K562 (cell line): Measurements from ENCODE around the gene SVEP1. TPM values are rescaled to one million over a fixed set of nuclear protein-coding genes. Genes with fewer than 3 reads are reported as not detected.
A peak's percentile ranks its signal among the peaks of the same experiment; 100 is the strongest.
"Not testable (repeated sequence)": the region's sequence is repeated elsewhere in the genome, so short reads cannot be mapped to it uniquely, and the experiment has no call there.

Source experiments
- ATAC-seq: fragments of 200-7000 bp; cut with Tn5 transposase; 3 replicates; pipeline ENCODE4 v1.9.1; 2020; ENCODE audit warnings: moderate library complexity
- BruUV-seq: library from RNA; stranded (reverse); fragments of 400-500 nt; replicated peaks from 2 replicates; lab custom pipeline; 2021; lab: Mats Ljungman, UMichigan
- CTCF ChIA-PET: fragments of 300-600 bp; formaldehyde crosslinking; extraction: SDS; loops from one replicate; lab custom pipeline; 2021; ENCODE audit warnings: low intra/inter-chr PET ratio; lab: Yijun Ruan, JAX
- POLR2A ChIA-PET: fragments of 300-600, 350-650 bp; sonication (Branson Sonifier 250); formaldehyde crosslinking; extraction: SDS; loops from one replicate; lab custom pipeline; 2021; ENCODE audit warnings: antibody characterized with exemption, inconsistent platforms; lab: Yijun Ruan, JAX
- DNase-seq, 4 experiments: peaks; one replicate each; pipeline versions ENCODE4 v3.0.0 to v3.0.0-alpha.2; 2011 to 2018; ENCODE audit warnings: low spot score in 3 of 4, mixed read lengths in 3 of 4; ENCODE audit errors: extremely low read depth in 1 of 4
- FAIRE-seq: peaks from 2 replicates; lab custom pipeline; 2011; peaks lifted over from hg19 to GRCh38; lab: Jason Lieb, UNC
- H2AFZ ChIP-seq: 2 replicates; pipeline ENCODE4 v1.6.0; 2011; ENCODE audit warnings: low read depth, low read length, control low read depth, inconsistent platforms
- H3K27ac ChIP-seq: fragments of 200-600 bp; 3 replicates; pipeline ENCODE4 v1.8.0; 2011; ENCODE audit warnings: low read depth, mild to moderate bottlenecking, control low read depth, inconsistent platforms, low read length, moderate library complexity, mixed read lengths; ENCODE audit errors: extremely low read depth
- H3K27me3 ChIP-seq, 2 experiments: fragments of 300-600 bp in 1 of 2; 2 replicates in 1 of 2; 3 replicates in 1 of 2; pipeline versions ENCODE4 v1.6.0 to v1.8.0; 2011; ENCODE audit warnings: inconsistent platforms in 2 of 2, low read length in 2 of 2, mild to moderate bottlenecking in 1 of 2, mixed read lengths in 1 of 2, moderate library complexity in 1 of 2; ENCODE audit not compliant: control insufficient read depth in 2 of 2, insufficient read depth in 2 of 2
- H3K36me3 ChIP-seq: fragments of 300-600 bp; 3 replicates; pipeline ENCODE4 v1.8.0; 2011; ENCODE audit warnings: mild to moderate bottlenecking, low read length, inconsistent platforms; ENCODE audit not compliant: control insufficient read depth, insufficient read depth
- H3K4me1 ChIP-seq, 2 experiments: fragments of 200-600 bp in 1 of 2; replicated peaks in 1 of 2; 2 replicates in 1 of 2; 3 replicates in 1 of 2; pipeline versions ENCODE4 v1.5.1 to v1.8.0; 2011; ENCODE audit warnings: inconsistent platforms in 2 of 2, low read length in 2 of 2, mild to moderate bottlenecking in 1 of 2, mixed read lengths in 1 of 2, moderate library complexity in 1 of 2; ENCODE audit not compliant: control insufficient read depth in 2 of 2, insufficient read depth in 2 of 2
- H3K4me2 ChIP-seq: 2 replicates; pipeline ENCODE4 v1.6.1; 2011; ENCODE audit warnings: low read length, control low read depth, inconsistent platforms, mixed read lengths; ENCODE audit not compliant: insufficient read depth
- H3K4me3 ChIP-seq: fragments of 200-600 bp; sonication (generic), shearing (Covaris generic); 2 replicates; pipeline ENCODE4 v1.5.1; 2016; ENCODE audit warnings: control low read depth, inconsistent platforms
- H3K79me2 ChIP-seq: fragments of 200-600 bp; 3 replicates; pipeline ENCODE4 v1.8.0; 2011; ENCODE audit warnings: low read length, inconsistent platforms; ENCODE audit not compliant: control insufficient read depth, insufficient read depth
- H3K9ac ChIP-seq, 2 experiments: 2 replicates each; pipeline versions ENCODE4 v1.6.0 to v1.6.1; 2011; ENCODE audit warnings: low read depth in 2 of 2, low read length in 2 of 2, control low read depth in 1 of 2, inconsistent platforms in 1 of 2, mild to moderate bottlenecking in 1 of 2, mixed read lengths in 1 of 2; ENCODE audit not compliant: insufficient read depth in 1 of 2
- H3K9me1 ChIP-seq: one replicate; pipeline ENCODE4 v1.6.0; 2011; ENCODE audit warnings: inconsistent platforms, mild to moderate bottlenecking, low read length, moderate library complexity; ENCODE audit not compliant: control insufficient read depth, insufficient read depth
- H3K9me3 ChIP-seq: replicated peaks from 2 replicates; pipeline ENCODE4 v1.5.1; 2011; ENCODE audit warnings: low read depth, low read length, inconsistent platforms; ENCODE audit not compliant: control insufficient read depth, insufficient read depth
- H4K20me1 ChIP-seq: replicated peaks from 2 replicates; pipeline ENCODE4 v1.6.1; 2011; ENCODE audit warnings: low read length, inconsistent platforms, mixed read lengths; ENCODE audit not compliant: control insufficient read depth, insufficient read depth
- CTCFL ChIP-seq: IDR thresholded peaks from 2 replicates; pipeline ENCODE4 v1.6.1; 2011; ENCODE audit warnings: borderline replicate concordance, low read depth, mild to moderate bottlenecking, moderate library complexity, low read length; ENCODE audit not compliant: insufficient read depth, poor library complexity, severe bottlenecking
- GTF3C2 ChIP-seq: IDR thresholded peaks from 3 replicates; pipeline ENCODE4 v1.6.1; 2011; ENCODE audit warnings: borderline replicate concordance, mild to moderate bottlenecking, moderate library complexity; ENCODE audit not compliant: insufficient read length; ENCODE audit errors: extremely low read depth
- NFIC ChIP-seq: fragments of 450-650 bp; IDR thresholded peaks from 2 replicates; pipeline ENCODE4 v1.6.1; 2017; ENCODE audit warnings: mild to moderate bottlenecking, inconsistent platforms
- ZBTB5 ChIP-seq: fragments of 450-650 bp; IDR thresholded peaks from 2 replicates; pipeline ENCODE4 v1.6.1; 2017; ENCODE audit warnings: antibody characterized with exemption
- ZFP30 ChIP-seq: fragments of 250-450 bp; sonication (Bioruptor Pico); IDR thresholded peaks from 2 replicates; pipeline ENCODE4 v1.8.0; 2022; ENCODE audit warnings: moderate library complexity, mild to moderate bottlenecking, inconsistent platforms, borderline replicate concordance
- ZNF699 ChIP-seq: fragments of 250-450 bp; sonication (Bioruptor Pico); IDR thresholded peaks from 2 replicates; pipeline ENCODE4 v1.8.0; 2021; ENCODE audit warnings: mild to moderate bottlenecking, moderate library complexity; ENCODE audit not compliant: insufficient replicate concordance
- ZNF764 ChIP-seq: fragments of 250-450 bp; sonication (Bioruptor Pico); IDR thresholded peaks from 2 replicates; pipeline ENCODE4 v1.4.0; 2020; ENCODE audit warnings: low read depth, mild to moderate bottlenecking, moderate library complexity
- WGBS: fragments of 100-300 bp; shearing (Covaris generic); methylation state at CpG from one replicate; pipeline ENCODE4 v1.1.6; 2016; ENCODE audit warnings: low coverage, mixed read lengths; ENCODE audit not compliant: insufficient coverage; ENCODE audit errors: missing lambda C conversion rate; 5-methylcytosine and 5-hydroxymethylcytosine counted together
- in situ Hi-C: fragments of 300-500 bp; cut with MboI; formaldehyde crosslinking; loops from 4 replicates; pipeline ENCODE4 v1.15.0; 2018; ENCODE audit warnings: inconsistent platforms, mixed read lengths
- intact Hi-C: fragments of 100-400 bp; cut with micrococcal nuclease; formaldehyde crosslinking; loops from 2 replicates; pipeline ENCODE4 v1.14.2; 2022
- polyA plus RNA-seq, 8 experiments: library from polyadenylated mRNA; depleted of rRNA in 4 of 8; stranded (reverse) in 5 of 8; unstranded in 3 of 8; fragments of >200 nt; fragmentation: Nextera tagmentation in 2 of 8; fragmentation: Illumina TruSeq in 1 of 8; extraction: Ambion mirVana in 2 of 8; extraction: Trizol in 1 of 8; gene quantifications; 2 replicates each; pipeline versions ENCODE4 v1.2.1 to v1.2.3, GENCODE V29; 2011 to 2014; ENCODE audit warnings: inconsistent platforms in 1 of 8, missing spikeins in 1 of 8
- total RNA-seq, 7 experiments: library from RNA; depleted of rRNA in 6 of 7; stranded (reverse); fragments of >200 nt in 6 of 7; fragmentation: Illumina TruSeq in 2 of 7; extraction: Trizol in 2 of 7; gene quantifications; 2 replicates each; pipeline versions ENCODE4 v1.2.1 to v1.2.3, GENCODE V29; 2011 to 2021; ENCODE audit warnings: low replicate concordance in 1 of 7

SVEP1 gene
- total and polyA plus RNA-seq, 9 of the 15 experiments (the other 6 are each of a cell fraction or from before 2014, with no cell fraction given), result 0.20 to 0.84 (median 0.43) TPM

GRCh38 chr9:110358992-110359391 is 220.5 kb downstream of the SVEP1 start:
- H3K27ac ChIP-seq, intact Hi-C loops, POLR2A ChIA-PET, FAIRE-seq, H3K4me2 ChIP-seq, H3K9ac ChIP-seq, H3K4me1 ChIP-seq, DNase-seq, H3K9me3 ChIP-seq, H2AFZ ChIP-seq, ATAC-seq, H3K9me1 ChIP-seq, H3K4me3 ChIP-seq, H3K27me3 ChIP-seq, H3K79me2 ChIP-seq, H3K36me3 ChIP-seq, H4K20me1 ChIP-seq, CTCF ChIA-PET, in situ Hi-C loops, BruUV-seq: not testable (repeated sequence)
- peak; percentile 59; the same call in 1 of the 2 replicates for TF ChIP-seq NFIC
- WGBS, result no CpG with 5 or more reads among the region's 2 CpGs

GRCh38 chr9:110357505-110357904 is 222.0 kb downstream of the SVEP1 start:
- Histone ChIP-seq H4K20me1 (no peaks in the 10 kb centered on the region), H3K9me3 (no peaks in the 10 kb centered on the region), H3K4me2 (no peak overlapping the region), H3K79me2 (no peaks in the 10 kb centered on the region), H3K9ac (no peak overlapping the region), H3K27ac (no peak overlapping the region), H3K4me3 (no peak overlapping the region), H2AFZ (peak overlapping the region; percentile 48; the same call in 1 of the 2 replicates), H3K9me1 (no peaks in the 10 kb centered on the region), H3K36me3 (no peaks in the 10 kb centered on the region), H3K27me3 (no peaks in the 10 kb centered on the region), H3K4me1 (no peaks in the 10 kb centered on the region; a peak in 1 of 5 replicates)
- ATAC-seq, result peak; percentile 70
- in situ Hi-C loops (no loop called here), intact Hi-C loops (no loop called here)
- 23% methylated on average over 2 of the region's 2 CpGs for WGBS
- CTCF ChIA-PET, result no interaction called here
- FAIRE-seq, result no peak
- peak in 1 of 4 experiments; percentile 6 for DNase-seq
- POLR2A ChIA-PET, result interaction anchor here (0.5 kb wide), 1 partner anchor 8 kb away, joined by 3 read pairs; no protein-coding TSS in a partner anchor
- BruUV-seq, result no TSS peak
- TF ChIP-seq ZNF764 (CRISPR knock-in tag), result no peak
- TF ChIP-seq ZBTB5, result no peak
- no peak for TF ChIP-seq GTF3C2
- TF ChIP-seq ZFP30, result no peak
- TF ChIP-seq ZNF699 (CRISPR knock-in tag), result no peak
- TF ChIP-seq CTCFL, result no peak
